22Rv1 (cell line): Measurements from ENCODE around the gene SERGEF.
A peak's percentile ranks its signal among the peaks of the same experiment; 100 is the strongest.

Experiments used
- H3K27ac ChIP-seq: fragments of 450-650 bp; 2 replicates; pipeline ENCODE4 v1.5.1; 2017
- CTCF ChIP-seq: fragments of 450-650 bp; IDR thresholded peaks from 2 replicates; pipeline ENCODE4 v1.5.1; 2017; ENCODE audit warnings: mild to moderate bottlenecking
- ZFX ChIP-seq: fragments of 450-650 bp; IDR thresholded peaks from 2 replicates; pipeline ENCODE4 v1.6.1; 2017; ENCODE audit warnings: antibody characterized with exemption, borderline replicate concordance

Gene SERGEF

DNA sequence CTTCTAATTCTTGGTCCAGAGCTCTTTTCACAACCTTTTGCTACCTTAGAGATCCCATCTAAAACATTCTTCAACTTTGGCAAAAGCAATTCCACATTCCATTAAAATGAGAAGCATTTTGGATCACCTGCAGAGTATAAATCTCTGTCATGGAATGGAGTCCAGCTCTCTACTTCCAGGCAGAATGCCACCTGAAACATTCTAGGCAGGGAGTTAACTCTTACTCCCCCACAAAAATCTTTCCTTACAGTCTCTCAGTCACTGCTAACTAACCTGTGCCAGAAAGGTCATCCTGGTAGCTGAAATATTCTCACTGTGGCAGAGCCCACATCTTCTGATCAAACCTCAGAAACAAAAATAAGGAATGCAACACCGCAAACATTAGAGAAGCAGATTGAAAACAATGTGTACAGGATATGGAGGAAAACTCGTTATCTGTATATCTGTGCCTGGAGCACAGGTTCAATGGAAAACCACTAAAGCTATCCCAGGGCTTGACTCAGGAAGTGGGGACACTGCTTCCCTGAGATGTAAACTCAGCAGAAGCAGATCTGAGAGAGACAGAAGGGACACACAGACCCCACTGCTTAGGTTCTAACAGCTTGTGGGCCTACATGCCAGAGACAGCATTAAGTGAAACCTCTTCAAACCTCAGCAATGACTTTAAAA is 199.3 kb downstream of the SERGEF start:
- H3K27ac ChIP-seq, result no peak overlapping the region
- TF ChIP-seq ZFX, result no peak
- TF ChIP-seq CTCF, result no peak

GRCh38 chr11:17812865-17813187 is 200.0 kb downstream of the SERGEF start:
- H3K27ac ChIP-seq, result no peak overlapping the region
- TF ChIP-seq ZFX (no peak), CTCF (no peak)

- TF ChIP-seq CTCF (no peak), ZFX (no peak)
- H3K27ac ChIP-seq, result 0 out of 2 replicates have a peak overlapping the region, but pooled peaks have one; percentile 23
Observed at GRCh38 chr11:17812091-17812864, 200.6 kb downstream of the SERGEF start.

- no peak overlapping the region for H3K27ac ChIP-seq
- no peak for TF ChIP-seq ZFX
- no peak for TF ChIP-seq CTCF
Observed at GRCh38 chr11:17811352-17811751, 201.5 kb downstream of the SERGEF start.

DNA sequence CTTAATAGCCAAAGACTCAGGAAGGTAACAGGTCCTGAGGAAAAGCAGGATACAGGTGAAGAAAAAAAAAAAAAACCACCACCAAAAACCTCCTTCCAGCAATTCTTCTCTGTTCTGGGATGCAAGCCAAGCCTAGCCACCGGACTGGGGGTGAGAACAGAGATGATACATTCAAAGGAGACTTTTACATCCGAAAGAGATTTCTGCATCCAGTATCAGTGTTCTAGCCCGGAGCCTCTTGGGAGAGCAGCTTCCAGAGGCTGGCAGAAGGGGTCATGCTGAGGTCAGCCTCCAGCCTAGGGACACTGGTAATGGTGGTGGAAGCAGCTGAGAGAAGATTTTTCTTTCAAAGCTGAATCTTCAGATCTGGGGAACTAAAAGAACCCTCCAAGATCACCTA is 202.1 kb downstream of the SERGEF start:
- no peak overlapping the region for H3K27ac ChIP-seq
- TF ChIP-seq ZFX, result no peak
- no peak for TF ChIP-seq CTCF

DNA sequence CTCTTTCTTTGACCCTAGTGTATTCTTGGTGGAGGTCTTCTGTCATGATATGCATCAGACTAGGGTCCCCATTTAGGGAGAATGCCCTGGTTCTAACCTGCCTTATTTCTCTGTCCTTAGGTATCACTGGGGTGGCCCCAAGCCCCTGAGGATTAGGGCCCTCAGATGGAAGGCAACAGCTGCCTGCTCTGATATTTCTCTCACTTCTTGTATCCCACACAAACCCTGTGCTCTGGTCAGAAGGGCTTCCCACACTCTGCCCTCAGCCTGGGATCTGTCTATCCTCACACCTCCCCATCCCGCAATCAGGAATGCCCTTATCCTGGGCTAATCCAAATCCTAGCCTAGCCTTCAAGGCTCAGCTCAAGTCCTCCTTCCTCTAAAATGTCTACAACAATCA is 202.8 kb downstream of the SERGEF start:
- TF ChIP-seq CTCF, result no peak
- TF ChIP-seq ZFX, result no peak
- no peak overlapping the region for H3K27ac ChIP-seq

- TF ChIP-seq CTCF (no peak), ZFX (no peak)
- no peak overlapping the region for H3K27ac ChIP-seq
Observed at GRCh38 chr11:17807034-17807433, 205.8 kb downstream of the SERGEF start.
